Kidney tubule cell (primary cell): ENCODE measurements around the gene STARD9.
"Not testable (repeated sequence)": the region's sequence is repeated elsewhere in the genome, so short reads cannot be mapped to it uniquely, and the experiment has no call there.

Experiments used
- DNase-seq: peaks from one replicate; pipeline ENCODE4 v3.0.0-alpha.2; 2018; ENCODE audit warnings: low spot score

Gene STARD9

GRCh38 chr15:42766109-42766508 is 190.7 kb downstream of the STARD9 start:
- not testable (repeated sequence) for DNase-seq
